Activated T-helper 1 cell treated with anti-CD3 and anti-CD28 coated beads, Interleukin-12 subunit alpha, Interleukin-12 subunit beta, Interleukin-2, Interleukin-4 antibody, amounts not matched to agents 30 ng/mL and 10 ng/mL and 1 ng/mL, durations not matched to agents 14 hours and 24 hours and 36 hours (primary cell): ENCODE results near the gene SLC7A14. TPM values are rescaled to one million over a fixed set of nuclear protein-coding genes. Genes with fewer than 3 reads are reported as not detected.

Source experiments
- DNase-seq: peaks from one replicate; pipeline ENCODE4 v3.0.0; 2021; ENCODE audit warnings: low spot score
- H3K27ac Mint-ChIP-seq: one replicate; pipeline ENCODE4 v1.8.0; 2021; ENCODE audit warnings: mild to moderate bottlenecking, mixed read lengths
- H3K27me3 Mint-ChIP-seq: one replicate; pipeline ENCODE4 v1.8.0; 2022; ENCODE audit warnings: mild to moderate bottlenecking, moderate library complexity, mixed read lengths; ENCODE audit not compliant: insufficient read depth
- H3K36me3 Mint-ChIP-seq: one replicate; pipeline ENCODE4 v1.8.0; 2021; ENCODE audit warnings: low read depth, mixed read lengths
- H3K4me1 Mint-ChIP-seq: one replicate; pipeline ENCODE4 v1.8.0; 2021; ENCODE audit warnings: low read depth, mixed read lengths
- H3K4me3 Mint-ChIP-seq: one replicate; pipeline ENCODE4 v1.8.0; 2021; ENCODE audit warnings: mild to moderate bottlenecking, moderate library complexity, mixed read lengths
- H3K9me3 Mint-ChIP-seq: one replicate; pipeline ENCODE4 v1.8.0; 2021; ENCODE audit warnings: mixed read lengths
- intact Hi-C: fragments of 100-400 bp; cut with micrococcal nuclease; formaldehyde crosslinking; loops from one replicate; pipeline ENCODE4 v1.15.1; 2024
- total RNA-seq: library from RNA; stranded (reverse); gene quantifications from 2 replicates; pipeline ENCODE4 v1.2.3, GENCODE V29; 2022

The SLC7A14 gene
- total RNA-seq, 1 donor from 2014 or later: not detected

DNA sequence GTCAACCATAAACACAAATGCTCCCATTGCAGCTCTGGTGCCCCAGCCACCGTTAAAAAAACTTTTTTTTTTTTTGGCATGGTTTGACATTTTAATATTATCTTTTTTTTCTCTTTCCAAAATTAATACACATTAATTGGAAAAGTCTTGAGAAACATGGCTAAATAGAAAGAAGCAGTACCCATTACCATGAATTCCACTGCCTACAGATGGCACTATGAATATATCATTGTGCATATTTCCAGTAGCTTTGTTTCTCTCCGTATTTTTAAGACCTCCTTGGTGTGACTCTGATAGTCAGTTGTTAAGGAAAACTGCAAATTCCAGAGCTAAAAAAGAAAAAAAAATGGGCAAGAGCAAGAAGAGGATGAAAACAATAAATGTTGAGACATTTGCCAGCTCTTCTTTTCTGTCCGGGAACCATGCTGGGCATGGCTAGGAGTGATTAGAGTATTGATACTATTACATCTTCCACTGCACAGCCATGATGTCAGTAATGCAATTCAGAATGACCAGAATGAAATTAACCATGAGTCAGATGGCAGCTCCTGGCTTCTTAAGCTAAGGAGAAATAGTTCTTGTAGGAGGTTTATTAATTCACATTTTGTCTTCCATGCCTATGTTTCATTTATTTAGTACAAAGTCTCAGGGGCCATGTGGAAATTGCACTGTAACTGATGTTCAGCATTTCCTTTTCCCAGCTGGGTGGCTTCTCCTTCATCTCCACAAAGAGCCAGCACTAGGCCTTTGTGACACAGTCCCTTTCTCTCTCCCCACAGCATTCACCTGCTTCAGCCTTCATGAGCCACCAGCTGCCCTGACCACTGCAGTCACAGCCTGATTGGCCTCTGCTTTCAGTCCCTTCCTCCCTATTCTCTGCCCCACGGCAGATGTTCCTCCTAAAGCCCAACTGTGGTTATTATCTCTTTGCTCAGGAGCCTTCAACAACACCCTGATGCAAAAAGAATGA lies 31.8 kb downstream of the SLC7A14 start:
- Mint-ChIP-seq H3K9me3 (no peaks in the 10 kb centered on the region), H3K27me3 (peaks cover 17% of the 10 kb centered on the region)
- intact Hi-C loops: no loop called here

DNA sequence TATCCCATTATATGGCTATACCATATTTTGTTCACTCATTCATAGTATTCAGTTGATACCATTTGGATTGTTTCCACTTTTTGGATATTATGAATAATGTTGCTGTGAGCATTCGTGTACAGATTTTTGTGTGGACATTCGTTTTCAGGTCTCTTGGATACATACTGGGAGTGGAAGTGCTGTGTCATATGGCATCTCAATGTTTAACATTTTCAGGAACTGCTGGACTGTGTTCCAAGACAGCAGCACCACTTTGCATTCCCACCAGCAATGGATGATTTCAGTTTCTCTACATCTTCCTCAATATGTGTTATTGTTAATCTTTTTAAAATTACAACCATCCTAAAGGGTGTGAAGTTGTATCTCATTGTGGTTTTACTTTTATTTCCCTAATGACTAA lies 34.6 kb downstream of the SLC7A14 start:
- H3K36me3 Mint-ChIP-seq: no peaks in the 10 kb centered on the region
- no peaks in the 10 kb centered on the region for H3K4me1 Mint-ChIP-seq
- intact Hi-C loops: no loop called here
- no peak for DNase-seq
- H3K27ac Mint-ChIP-seq: no peak overlapping the region
- H3K4me3 Mint-ChIP-seq: no peak overlapping the region
- H3K9me3 Mint-ChIP-seq: no peaks in the 10 kb centered on the region
- H3K27me3 Mint-ChIP-seq: peaks cover 14% of the 10 kb centered on the region

More for the DNA sequence above, 31.8 kb downstream of the SLC7A14 start:
- DNase-seq: no peak
- Mint-ChIP-seq H3K27ac (no peak overlapping the region), H3K36me3 (no peaks in the 10 kb centered on the region), H3K4me1 (no peaks in the 10 kb centered on the region), H3K4me3 (no peak overlapping the region)

DNA sequence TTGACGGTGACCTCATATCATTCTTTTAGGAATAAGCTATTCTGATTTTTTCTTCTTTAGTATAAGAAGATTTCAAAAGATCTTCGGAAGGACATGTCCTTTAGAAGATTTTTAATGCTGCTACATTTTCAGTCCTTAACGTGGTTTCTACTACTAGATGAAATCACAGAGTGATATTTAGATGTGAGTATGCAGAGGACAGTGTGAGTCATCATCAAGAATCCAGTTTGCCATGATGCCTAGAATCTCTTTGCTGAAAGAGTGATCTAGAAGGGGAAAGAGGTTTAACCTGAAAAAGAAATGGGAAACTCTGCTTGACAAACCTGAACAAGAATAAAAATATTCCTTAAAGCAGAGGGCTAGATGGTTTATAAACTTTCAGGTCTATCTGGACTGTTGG lies 43.2 kb downstream of the SLC7A14 start:
- H3K36me3 Mint-ChIP-seq: no peaks in the 10 kb centered on the region
- no peaks in the 10 kb centered on the region for H3K9me3 Mint-ChIP-seq
- intact Hi-C loops: no loop called here
- H3K27me3 Mint-ChIP-seq: peaks cover 20% of the 10 kb centered on the region
- no peak overlapping the region for H3K4me3 Mint-ChIP-seq
- no peaks in the 10 kb centered on the region for H3K4me1 Mint-ChIP-seq
- DNase-seq: no peak
- no peak overlapping the region for H3K27ac Mint-ChIP-seq

GRCh38 chr3:170539897-170540296 lies 46.0 kb downstream of the SLC7A14 start:
- H3K9me3 Mint-ChIP-seq: no peaks in the 10 kb centered on the region
- peaks cover 12% of the 10 kb centered on the region for H3K27me3 Mint-ChIP-seq
- no peak for DNase-seq
- no peaks in the 10 kb centered on the region for H3K4me1 Mint-ChIP-seq
- no peak overlapping the region for H3K4me3 Mint-ChIP-seq
- no peaks in the 10 kb centered on the region for H3K36me3 Mint-ChIP-seq
- intact Hi-C loops: no loop called here
- H3K27ac Mint-ChIP-seq: no peak overlapping the region

DNA sequence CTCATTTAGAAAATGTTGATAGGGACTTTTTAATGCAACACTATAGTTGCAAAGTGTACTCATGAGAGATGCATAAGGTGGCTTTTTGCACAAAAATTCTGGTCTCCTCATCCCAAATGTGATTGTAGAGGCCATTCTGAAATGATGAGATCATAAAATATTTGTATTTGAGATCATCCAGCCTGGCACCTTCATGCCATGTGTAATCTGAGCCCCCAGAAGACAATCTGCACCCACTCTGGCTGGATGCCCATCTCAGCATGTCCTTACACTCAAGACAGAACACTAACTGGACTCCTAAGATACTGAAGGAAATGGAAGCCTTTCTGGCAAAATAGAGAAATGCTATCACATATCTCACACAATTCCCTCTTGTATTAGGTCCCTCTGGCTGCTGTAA lies 49.2 kb downstream of the SLC7A14 start:
- no peaks in the 10 kb centered on the region for H3K4me1 Mint-ChIP-seq
- intact Hi-C loops: no loop called here
- no peaks in the 10 kb centered on the region for H3K36me3 Mint-ChIP-seq
- DNase-seq: no peak
- H3K4me3 Mint-ChIP-seq: no peak overlapping the region
- no peaks in the 10 kb centered on the region for H3K9me3 Mint-ChIP-seq
- H3K27ac Mint-ChIP-seq: no peak overlapping the region
- peaks cover 7% of the 10 kb centered on the region for H3K27me3 Mint-ChIP-seq

- Mint-ChIP-seq H3K27me3 (peaks cover 3% of the 10 kb centered on the region), H3K27ac (no peak overlapping the region), H3K4me3 (no peak overlapping the region), H3K36me3 (no peaks in the 10 kb centered on the region), H3K4me1 (no peaks in the 10 kb centered on the region), H3K9me3 (no peaks in the 10 kb centered on the region)
- intact Hi-C loops: no loop called here
- DNase-seq: no peak
These were observed 51.6 kb downstream of the SLC7A14 start for GRCh38 chr3:170534227-170534626.

DNA sequence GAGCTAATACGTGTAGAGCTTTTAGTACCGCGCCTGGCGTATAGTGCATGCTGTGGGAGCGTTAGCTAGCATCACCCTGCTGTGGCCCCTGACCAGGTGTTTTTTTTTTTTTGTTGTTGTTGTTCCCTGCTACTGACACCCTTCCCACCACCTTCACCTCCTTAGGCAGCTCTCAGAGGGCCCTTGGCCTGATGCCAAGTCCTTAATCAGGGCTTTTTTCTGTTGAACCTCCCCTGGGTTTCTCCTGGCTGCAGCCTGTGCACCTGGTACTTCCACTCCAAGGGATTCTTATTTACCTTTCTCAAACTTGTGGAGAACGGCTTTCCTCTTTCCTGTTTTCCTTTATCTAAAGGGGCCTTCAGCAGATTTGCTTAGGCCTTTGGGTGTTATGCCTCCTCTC lies 53.3 kb downstream of the SLC7A14 start:
- DNase-seq: no peak
- Mint-ChIP-seq H3K4me3 (no peak overlapping the region), H3K9me3 (no peaks in the 10 kb centered on the region), H3K27ac (no peak overlapping the region), H3K4me1 (no peaks in the 10 kb centered on the region), H3K27me3 (peaks cover 3% of the 10 kb centered on the region), H3K36me3 (no peaks in the 10 kb centered on the region)
- intact Hi-C loops: no loop called here

DNA sequence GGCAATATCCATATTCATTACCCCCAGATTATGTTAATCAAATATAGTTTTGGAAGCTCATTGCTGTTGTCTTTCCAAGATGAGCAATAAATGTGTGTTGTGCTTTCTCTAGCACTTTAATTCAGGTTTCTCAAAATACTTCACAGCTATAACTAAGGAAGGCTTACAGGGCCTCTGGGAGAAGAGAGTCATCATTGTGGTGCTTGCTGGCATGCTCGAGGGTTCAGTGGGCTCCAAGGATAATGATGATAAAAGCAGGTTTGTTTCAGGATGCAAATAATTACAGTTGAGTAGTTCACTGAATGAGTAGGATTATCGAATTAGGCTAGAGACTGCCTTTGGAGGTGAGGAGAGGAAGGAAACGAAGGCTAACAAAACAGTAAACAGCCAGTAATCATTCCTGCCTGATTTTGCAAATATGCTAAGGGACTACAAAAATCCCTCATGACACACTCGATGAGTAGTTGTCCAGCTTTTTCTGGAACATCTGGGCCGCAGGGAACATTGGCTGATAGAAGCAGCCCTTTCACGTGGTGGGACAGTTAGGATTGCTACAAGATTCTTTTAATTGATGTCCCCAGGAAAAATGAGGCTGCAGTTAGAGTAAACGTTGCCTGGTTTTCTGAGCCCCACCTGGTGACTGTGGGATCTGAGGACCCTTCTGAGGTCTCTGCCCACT lies 54.1 kb downstream of the SLC7A14 start:
- H3K27me3 Mint-ChIP-seq: peaks cover 3% of the 10 kb centered on the region
- no peak overlapping the region for H3K4me3 Mint-ChIP-seq
- intact Hi-C loops: no loop called here
- no peaks in the 10 kb centered on the region for H3K9me3 Mint-ChIP-seq
- no peaks in the 10 kb centered on the region for H3K36me3 Mint-ChIP-seq
- H3K27ac Mint-ChIP-seq: no peak overlapping the region
- no peaks in the 10 kb centered on the region for H3K4me1 Mint-ChIP-seq
- no peak for DNase-seq

GRCh38 chr3:170531054-170531453 lies 54.8 kb downstream of the SLC7A14 start:
- no peaks in the 10 kb centered on the region for H3K9me3 Mint-ChIP-seq
- intact Hi-C loops: no loop called here
- DNase-seq: no peak
- no peak overlapping the region for H3K4me3 Mint-ChIP-seq
- H3K36me3 Mint-ChIP-seq: no peaks in the 10 kb centered on the region
- no peak overlapping the region for H3K27ac Mint-ChIP-seq
- peaks cover 3% of the 10 kb centered on the region for H3K27me3 Mint-ChIP-seq
- no peaks in the 10 kb centered on the region for H3K4me1 Mint-ChIP-seq

GRCh38 chr3:170529912-170530311 lies 56.0 kb downstream of the SLC7A14 start:
- Mint-ChIP-seq H3K4me1 (no peaks in the 10 kb centered on the region), H3K4me3 (no peak overlapping the region), H3K27me3 (peaks cover 3% of the 10 kb centered on the region), H3K9me3 (no peaks in the 10 kb centered on the region), H3K27ac (no peak overlapping the region), H3K36me3 (no peaks in the 10 kb centered on the region)
- no peak for DNase-seq
- intact Hi-C loops: no loop called here

DNA sequence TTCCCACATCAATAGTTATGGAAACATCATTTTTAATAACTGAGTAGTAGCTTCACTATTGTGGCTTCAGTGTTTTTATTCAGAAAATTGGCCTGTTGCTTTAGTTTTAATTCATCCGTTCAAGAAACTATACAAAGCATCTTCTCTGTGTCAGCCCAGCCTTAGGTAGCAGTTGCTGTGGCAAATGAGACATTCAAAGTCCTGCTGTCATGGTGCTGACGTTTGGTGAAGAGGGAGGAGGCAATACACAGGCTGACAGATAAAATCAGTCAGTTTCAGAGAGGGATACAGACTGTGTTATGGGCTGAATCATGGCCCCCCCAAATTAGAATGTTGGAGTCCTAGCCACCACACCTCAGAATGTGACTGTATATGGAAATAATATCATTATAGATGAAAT lies 56.5 kb downstream of the SLC7A14 start:
- Mint-ChIP-seq H3K27me3 (peaks cover 3% of the 10 kb centered on the region), H3K4me1 (no peaks in the 10 kb centered on the region), H3K27ac (no peak overlapping the region), H3K4me3 (no peak overlapping the region), H3K36me3 (no peaks in the 10 kb centered on the region), H3K9me3 (no peaks in the 10 kb centered on the region)
- intact Hi-C loops: no loop called here
- no peak for DNase-seq

DNA sequence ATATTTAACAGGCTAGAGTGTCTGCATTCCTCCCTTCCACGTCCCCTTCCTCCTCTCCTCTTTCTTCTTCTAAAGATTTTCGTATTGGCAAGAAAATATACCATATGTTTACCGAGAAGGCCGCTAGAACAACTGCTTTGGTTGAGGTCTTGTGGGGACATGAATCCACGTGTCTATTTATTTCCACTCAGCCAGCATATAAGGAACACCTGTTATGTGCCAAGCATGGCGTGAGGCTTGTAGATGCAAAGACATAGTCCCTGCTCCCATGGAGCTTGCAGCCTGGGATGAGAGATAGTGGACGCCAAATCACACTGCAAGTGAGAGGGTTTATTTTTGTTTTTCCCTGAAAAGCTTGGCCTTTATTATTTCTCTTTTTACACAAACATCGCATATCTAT lies 57.1 kb downstream of the SLC7A14 start:
- intact Hi-C loops: no loop called here
- Mint-ChIP-seq H3K4me1 (no peaks in the 10 kb centered on the region), H3K9me3 (no peaks in the 10 kb centered on the region), H3K27me3 (no peaks in the 10 kb centered on the region), H3K4me3 (no peak overlapping the region), H3K27ac (no peak overlapping the region), H3K36me3 (no peaks in the 10 kb centered on the region)
- no peak for DNase-seq

DNA sequence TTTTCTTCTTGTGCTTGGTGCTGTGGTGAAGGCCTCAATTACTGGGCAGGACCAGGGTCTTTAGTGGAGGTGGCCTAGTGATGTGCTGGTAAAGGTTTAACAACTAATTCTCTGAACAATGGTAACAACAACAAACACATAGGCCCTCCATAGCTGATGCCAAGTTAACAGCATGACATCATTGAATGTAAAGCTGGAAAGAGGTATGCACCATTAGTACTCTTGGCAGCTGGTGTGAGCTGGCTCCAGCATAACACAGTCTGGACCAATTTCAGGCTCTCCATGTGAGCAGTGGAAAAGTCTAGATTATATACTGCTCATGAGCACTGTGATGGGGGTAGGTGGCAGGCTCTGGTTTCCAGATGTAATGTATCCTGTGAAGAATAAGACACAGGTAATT lies 61.8 kb downstream of the SLC7A14 start:
- H3K9me3 Mint-ChIP-seq: no peaks in the 10 kb centered on the region
- DNase-seq: no peak
- intact Hi-C loops: no loop called here
- H3K27ac Mint-ChIP-seq: no peak overlapping the region
- no peaks in the 10 kb centered on the region for H3K4me1 Mint-ChIP-seq
- no peak overlapping the region for H3K4me3 Mint-ChIP-seq
- H3K27me3 Mint-ChIP-seq: peaks cover 8% of the 10 kb centered on the region
- H3K36me3 Mint-ChIP-seq: no peaks in the 10 kb centered on the region
